Middle frontal gyrus (tissue), 1 donor: ENCODE measurements around the gene FADD.

Experiments
- DNase-seq: peaks from one replicate; pipeline ENCODE4 v3.0.0-alpha.2; 2015; ENCODE audit warnings: low spot score; ENCODE audit errors: extremely low spot score

Gene FADD

GRCh38 chr11:70202920-70203750 lies at the start of gene FADD:
Gene FADD, plus strand, starts transcription at chr11:70203296. Its CDS starts 164 bp downstream, at chr11:70203460.
- peak; percentile 85 for DNase-seq

GRCh38 chr11:70155386-70155785 lies 47.7 kb upstream of the FADD start:
- no peak for DNase-seq

GRCh38 chr11:70156291-70157037 lies 46.6 kb upstream of the FADD start:
- DNase-seq: no peak

GRCh38 chr11:70158201-70158600 lies 44.9 kb upstream of the FADD start:
- DNase-seq: no peak

GRCh38 chr11:70158757-70159389 lies 44.2 kb upstream of the FADD start:
- no peak for DNase-seq

GRCh38 chr11:70159627-70160570 lies 43.2 kb upstream of the FADD start:
- no peak for DNase-seq

GRCh38 chr11:70161043-70161625 lies 42.0 kb upstream of the FADD start:
- DNase-seq: no peak

- no peak for DNase-seq
Measured at GRCh38 chr11:70164705-70165104, 38.4 kb upstream of the FADD start.

- no peak for DNase-seq
Measured at GRCh38 chr11:70167120-70167519, 36.0 kb upstream of the FADD start.

GRCh38 chr11:70167723-70168404 lies 35.2 kb upstream of the FADD start:
- DNase-seq: no peak

- DNase-seq: no peak
Measured at GRCh38 chr11:70168405-70168754, 34.7 kb upstream of the FADD start.

- no peak for DNase-seq
Measured at GRCh38 chr11:70169127-70169526, 34.0 kb upstream of the FADD start.

GRCh38 chr11:70169632-70170031 lies 33.5 kb upstream of the FADD start:
- DNase-seq: no peak

GRCh38 chr11:70170596-70171210 lies 32.4 kb upstream of the FADD start:
- no peak for DNase-seq

GRCh38 chr11:70173018-70173417 lies 30.1 kb upstream of the FADD start:
- no peak for DNase-seq

GRCh38 chr11:70174547-70175235 lies 28.4 kb upstream of the FADD start:
- no peak for DNase-seq

GRCh38 chr11:70175236-70175698 lies 27.8 kb upstream of the FADD start:
- DNase-seq: no peak

GRCh38 chr11:70176940-70177689 lies 26.0 kb upstream of the FADD start:
- DNase-seq: no peak
